GM19438 (cell line): ENCODE results near the gene VAC14.

ENCODE experiments used
- ATAC-seq: cut with Tn5 transposase; IDR thresholded peaks from one replicate; pipeline ENCODE4 v1.9.1; 2021; ENCODE audit warnings: low read depth; ENCODE audit not compliant: unreplicated experiment

The VAC14 gene

DNA sequence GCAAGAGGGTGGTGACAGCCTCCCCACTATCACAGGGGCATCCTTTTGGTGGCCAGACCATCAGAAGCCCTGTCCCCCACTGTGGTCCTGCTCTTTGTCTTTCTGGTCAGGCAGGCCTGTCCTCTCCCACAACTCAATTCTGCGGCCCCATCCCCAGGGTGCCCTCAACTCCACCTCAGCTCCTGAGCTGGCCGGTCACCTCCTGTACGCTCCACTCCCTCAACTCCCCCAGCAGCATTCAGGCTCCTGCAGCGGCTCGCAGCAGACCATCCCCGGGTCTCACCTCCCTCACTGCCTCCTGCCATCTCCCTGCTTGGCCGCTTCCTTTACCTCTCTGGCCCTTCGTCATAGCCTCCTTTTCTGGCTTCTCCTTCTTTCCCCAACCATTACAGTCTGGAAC, 71.7 kb downstream of the VAC14 start:
- no peak for ATAC-seq

- no peak for ATAC-seq
These were observed 72.8 kb downstream of the VAC14 start for GRCh38 chr16:70728150-70728549.

- no peak for ATAC-seq
These were observed 74.0 kb downstream of the VAC14 start for GRCh38 chr16:70726892-70727361.

DNA sequence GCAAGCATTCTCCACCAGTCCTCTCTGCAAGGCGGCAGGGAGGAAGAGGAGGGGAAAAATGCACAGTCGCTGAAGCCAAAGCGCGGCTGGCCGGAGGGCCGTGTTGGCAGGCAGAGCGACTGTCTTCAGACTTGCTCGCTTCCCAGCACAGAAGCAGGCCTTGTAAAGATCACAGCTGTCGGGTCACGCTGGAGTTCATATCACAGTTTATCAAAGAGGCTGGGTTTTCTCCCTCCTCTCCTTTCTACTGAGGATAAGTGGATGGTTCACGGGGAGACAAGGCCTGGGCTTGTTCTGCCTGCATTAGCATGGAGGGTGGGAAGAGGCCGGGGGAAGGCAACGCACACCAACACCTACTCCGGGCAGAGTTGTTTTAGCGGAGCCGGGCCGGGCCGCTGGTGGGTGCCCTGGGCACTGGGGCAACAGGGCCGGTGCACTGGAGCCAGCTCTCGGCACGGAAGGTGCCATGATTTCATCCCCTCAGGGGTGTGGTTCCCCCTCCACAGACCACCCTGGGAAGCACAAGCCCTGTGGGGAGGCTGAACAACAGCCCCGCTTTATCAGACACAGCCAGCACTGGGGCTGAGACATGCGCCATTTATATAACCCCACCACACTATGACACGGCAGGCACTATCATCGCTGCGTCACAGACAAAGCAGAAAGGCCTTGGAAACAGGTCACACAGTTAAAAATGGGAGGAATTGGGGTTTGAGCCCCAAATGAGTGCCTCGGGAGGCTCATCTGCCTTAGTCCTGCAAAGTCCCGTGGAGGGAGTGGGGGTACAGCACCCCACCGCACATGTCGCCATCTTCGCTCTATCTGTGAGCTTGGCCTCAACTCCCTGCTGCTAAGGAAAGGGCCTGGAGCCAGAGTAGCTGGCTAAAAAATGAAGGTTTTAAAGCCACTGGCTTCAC, 74.8 kb downstream of the VAC14 start:
- ATAC-seq: no peak

- no peak for ATAC-seq
These were observed 75.7 kb downstream of the VAC14 start for GRCh38 chr16:70725024-70725911.

DNA sequence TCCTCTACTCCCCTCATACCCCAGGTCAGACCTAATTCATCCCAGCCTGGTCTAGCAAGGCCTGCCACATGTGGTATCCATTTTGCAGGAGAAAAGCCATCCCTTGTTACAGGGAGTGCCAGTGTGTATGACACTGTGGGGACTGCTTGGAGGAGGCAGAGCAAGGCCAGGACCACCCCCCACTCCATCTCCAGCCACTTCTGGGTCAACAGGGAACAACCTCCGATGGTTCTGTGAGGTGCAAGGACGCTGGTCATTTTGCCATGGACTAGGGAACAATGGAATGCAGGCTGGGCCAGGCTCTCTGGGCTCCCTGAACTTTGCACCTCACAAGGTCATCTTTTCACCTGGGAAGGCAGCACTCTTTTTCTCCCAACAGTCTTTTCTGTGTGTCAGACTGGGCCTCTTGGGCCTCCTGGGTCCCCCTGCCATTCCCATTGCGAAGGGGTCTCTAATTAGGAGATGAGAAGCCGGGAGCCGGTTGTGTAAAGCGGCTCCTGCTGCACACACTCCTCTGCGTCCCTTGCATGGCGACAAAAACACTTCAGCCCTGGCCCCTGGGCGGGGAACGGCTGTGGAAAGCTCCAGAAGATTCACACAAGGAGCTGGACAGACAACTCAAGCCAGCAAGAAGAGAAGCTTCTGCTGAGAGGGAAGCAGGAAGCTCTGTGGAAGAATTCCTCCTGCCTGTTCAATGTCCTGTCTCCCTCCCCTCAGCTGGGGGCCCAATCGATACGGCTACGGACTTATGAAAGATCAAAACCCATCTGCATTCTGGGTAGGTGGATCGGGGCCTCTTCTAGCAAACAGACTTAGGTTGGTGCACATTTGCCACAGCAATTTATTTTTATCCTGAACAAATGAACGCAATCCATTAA, 76.6 kb downstream of the VAC14 start:
- no peak for ATAC-seq

DNA sequence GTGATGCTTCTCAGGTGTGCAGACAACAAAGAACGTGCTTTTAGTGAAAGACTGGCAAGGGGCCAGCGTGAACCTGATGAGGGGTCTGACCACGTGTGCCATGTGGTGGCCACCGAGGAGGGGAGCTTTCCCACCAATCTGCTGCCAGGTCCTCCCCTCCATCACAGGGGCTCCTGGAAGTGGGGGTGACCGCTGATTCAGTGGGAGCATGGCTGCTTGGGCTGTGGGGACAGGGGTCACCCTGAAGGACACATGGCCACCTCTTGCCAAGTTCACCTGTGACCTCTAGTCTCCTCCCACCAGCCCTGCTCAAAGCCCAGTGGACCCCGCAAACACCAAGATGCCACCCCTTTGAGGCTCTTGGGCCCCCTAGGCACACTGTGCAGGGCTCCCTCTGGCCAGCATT, 77.2 kb downstream of the VAC14 start:
- ATAC-seq: no peak

DNA sequence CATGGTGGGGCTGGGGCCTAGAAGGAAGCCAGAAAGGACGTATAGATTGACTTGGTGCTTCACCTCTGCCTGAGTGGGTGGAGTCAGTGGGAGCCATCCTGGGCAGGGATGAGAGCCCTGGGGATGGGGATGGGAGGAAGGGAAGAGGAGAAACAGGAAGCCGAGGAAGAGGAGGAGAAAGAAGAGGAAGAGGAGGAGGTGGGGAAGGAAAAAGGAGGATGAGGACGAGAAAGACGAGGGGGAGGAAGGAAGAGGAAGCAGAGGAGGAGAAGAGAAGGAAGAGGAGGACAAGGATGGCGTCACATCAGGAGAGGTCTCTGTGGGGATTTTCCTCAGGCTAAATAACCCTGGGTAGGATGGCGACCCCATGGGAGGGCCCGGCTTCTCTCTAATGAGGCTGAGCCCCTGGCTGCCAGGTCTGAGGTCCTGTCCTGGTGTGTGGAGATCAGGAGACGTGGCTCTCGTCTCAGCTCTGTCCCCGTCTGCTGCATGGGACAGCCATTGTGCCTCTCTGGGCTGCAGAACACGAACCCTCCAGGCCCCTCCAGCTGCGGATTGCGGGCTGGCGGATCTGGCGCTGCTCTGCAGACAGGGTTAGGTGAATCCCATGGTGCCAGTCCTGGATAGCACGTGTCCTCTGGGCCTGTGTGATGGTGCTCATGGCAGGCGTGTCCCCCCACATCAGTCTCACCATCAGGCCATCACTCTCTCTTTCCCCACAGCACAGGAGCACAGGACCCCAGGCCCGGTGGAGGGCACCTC, 79.6 kb downstream of the VAC14 start:
- ATAC-seq: no peak

DNA sequence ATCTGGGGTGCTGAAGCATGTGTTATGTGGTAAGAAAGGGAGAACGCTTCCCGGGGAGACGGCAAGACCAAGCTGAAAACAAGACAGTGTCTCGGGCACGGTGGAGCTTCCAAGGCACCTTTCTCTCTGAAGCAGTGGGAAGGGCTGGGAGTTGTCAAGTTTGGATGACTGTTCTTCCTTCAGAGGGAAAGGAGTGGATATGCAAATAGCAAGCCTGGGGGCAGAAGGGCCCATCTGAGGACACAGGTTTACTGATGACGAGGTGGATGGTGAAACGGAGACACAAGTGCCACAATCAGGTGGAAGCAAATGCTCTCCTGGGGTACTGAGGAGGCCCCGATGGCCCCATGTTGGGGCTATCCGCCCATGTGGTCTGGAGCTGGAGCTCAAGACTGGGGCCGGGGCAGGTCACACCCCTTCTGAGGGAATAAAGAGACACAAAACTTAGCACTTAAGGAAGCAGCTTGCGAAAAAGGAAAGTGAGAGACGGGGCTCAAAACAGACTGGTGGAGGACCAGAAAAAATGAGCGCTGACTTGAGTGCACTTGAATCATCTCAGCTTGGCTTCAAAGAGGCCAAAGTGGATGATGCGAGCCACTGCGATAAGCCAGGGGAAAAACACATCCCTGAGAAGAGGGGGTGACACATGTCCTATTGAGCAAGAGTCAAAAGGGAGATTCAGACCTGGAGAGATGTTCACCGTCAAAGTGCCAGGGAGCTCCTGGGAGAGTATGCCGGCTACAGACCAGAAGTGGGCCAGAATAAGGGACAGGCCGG, 80.3 kb downstream of the VAC14 start:
- no peak for ATAC-seq

GRCh38 chr16:70717065-70717464, 83.9 kb downstream of the VAC14 start:
- no peak for ATAC-seq

DNA sequence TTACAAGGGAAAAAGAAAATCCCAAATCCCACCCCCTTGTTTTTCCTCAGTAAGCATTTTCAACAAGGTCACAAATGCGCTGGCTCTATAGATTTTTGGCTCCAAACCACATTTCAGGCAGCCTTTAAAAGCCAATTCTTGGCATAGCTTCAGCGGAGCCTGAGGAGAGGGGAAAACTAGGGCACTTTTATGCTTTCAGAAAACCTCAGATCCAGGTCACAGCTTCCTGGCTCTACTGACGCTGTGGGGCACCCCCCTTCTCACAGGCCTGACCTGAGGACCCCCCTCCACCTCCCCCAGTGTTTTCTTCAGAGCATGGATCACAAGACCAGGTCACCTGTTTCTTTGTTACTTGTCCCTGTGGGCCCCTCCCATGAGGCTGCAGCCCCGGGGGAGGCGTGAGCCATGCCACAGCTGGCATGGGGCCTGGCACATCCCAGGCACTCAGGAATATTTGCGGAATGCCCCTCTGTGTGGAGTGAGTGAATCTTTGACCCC, 85.0 kb downstream of the VAC14 start:
- ATAC-seq: no peak

DNA sequence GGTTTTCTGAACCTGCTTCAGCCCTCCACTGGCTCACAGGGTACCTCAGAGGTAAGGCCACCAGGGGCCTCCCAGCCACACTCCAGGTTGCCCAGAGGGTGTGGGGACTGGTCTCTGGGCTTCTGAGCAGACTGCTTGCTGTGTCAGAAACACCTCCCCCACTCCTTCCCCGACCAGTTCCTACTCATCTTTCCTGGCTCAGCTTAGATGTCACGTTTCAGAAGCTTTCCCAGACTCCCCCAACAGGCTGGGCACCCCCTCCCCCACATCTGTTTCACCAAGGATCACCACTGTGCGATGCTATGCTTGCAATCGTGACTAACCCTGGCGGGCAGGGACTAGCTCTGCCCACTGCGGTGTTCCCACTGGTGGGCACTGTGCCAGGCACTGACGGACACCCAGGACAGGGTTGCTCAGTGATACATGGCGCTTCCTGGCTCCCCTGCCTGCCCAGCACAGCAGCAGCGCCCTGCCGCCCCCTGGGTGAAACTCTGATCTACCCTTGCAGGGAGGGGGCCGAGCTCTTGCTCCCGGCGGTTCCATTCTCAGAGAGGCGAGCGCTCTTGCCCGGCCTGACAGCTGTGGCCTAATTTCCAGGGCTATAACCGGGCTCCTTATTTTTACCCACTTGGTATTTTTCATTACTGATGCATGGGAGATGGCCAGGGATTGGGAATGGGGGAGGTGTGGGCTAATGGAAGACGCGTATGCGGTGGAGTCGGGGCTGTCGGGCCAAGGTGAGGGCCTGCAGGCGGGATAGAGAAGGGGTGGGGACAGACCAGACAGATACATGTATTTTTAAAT, 85.7 kb downstream of the VAC14 start:
- ATAC-seq: no peak

DNA sequence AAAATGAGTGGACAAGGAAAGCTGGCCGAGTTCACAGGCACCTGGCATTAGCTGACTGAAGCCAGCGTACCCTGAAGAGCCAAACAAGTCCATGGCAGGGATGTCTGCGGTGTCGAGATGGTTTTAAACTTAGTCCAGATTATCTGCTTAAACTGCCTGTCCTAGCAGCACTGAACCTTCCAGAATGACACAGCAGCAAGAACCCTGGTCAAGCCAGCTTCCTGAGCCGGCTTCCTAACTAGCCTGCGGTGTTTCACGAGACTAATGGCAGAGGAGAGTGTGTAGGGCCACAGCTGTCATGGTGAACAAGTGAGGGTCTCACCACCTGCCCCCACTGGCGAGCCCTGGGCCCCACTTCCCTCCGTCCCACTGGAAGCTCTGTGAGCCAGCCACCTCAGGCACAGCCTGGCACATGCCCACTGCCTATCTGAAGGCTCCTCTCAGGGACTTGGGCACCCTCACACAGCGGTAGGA, 86.3 kb downstream of the VAC14 start:
- ATAC-seq: no peak

- no peak for ATAC-seq
These were observed 87.1 kb downstream of the VAC14 start for GRCh38 chr16:70713824-70714223.

GRCh38 chr16:70713342-70713741, 87.6 kb downstream of the VAC14 start:
- no peak for ATAC-seq

DNA sequence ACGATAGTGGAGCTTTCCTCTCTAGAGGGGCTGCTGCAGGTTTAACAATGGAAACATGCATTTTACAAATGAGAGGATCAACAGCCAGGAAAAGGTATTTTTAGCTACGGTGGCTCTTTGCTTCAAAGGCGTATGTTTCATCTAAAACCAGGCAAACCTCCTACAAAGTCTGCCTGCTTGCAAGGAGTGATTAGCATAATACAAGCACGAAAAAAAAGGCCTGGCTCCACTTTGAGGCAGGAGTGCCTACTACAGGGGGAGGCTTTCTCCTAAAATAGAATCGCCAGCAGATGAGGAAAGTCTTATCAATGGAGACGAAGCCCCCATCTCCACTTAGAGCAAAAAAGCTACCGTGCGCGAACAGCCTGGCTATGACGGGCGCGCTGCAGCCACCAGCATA, 88.0 kb downstream of the VAC14 start:
- no peak for ATAC-seq

DNA sequence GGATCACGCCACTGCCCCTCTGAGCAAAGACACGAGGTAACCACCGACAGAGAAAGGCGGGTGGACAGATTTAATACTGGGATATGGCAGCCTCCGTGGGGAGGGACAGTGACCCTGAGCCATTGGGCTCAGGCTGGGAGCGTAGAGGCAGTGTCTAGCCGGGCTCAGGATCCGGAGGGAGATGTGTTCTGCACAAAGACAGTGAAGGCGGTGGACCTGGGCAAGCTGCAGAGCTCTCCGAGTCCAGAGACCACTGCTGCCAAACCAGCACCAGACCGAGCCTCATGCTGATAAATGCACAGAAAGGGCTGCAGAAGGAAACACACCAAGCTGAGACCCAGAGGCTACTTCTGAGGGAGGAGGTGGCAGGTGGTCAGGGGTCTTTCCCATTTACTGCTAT, 88.6 kb downstream of the VAC14 start:
- no peak for ATAC-seq
